Measurements from ENCODE around the gene PRAF2.
A peak's percentile ranks its signal among the peaks of the same experiment; 100 is the strongest.

Gene PRAF2

DNA sequence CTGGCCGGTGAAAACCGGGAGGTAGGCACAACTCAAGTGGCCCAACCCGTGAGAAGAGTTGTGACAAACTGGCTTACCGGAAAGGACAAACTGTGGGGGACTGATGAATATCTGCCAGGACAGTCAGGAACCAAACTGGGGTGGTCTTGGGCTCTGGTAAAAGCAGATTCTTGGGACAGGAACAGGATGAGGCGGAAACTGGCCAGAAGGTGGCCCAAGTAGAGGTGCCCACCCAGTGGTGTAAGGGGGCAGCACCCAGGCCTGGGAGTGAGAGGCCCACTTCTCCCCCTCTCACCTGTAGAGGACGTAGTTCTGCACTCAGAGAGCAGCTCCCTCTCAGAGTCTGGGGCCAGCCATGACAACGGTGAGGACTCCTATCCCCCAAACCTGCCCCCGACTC, 9.1 kb downstream of the PRAF2 start:
- Histone ChIP-seq H3K27ac (replicated peaks; ENCODE audit: low read length) (no peak overlapping the region), H3K4ac (ENCODE audit: low read length) (no peak overlapping the region), H4K8ac (ENCODE audit: low read depth, low read length) (no peak overlapping the region), H3K4me1 (ENCODE audit: control insufficient read depth in 2 of 2, insufficient read depth in 1 of 2, low read depth in 1 of 2, low read length in 2 of 2) (no peaks in the 10 kb centered on the region), H3K23ac (ENCODE audit: low read depth, low read length, poor library complexity) (peak overlapping the region; percentile 55), H2BK12ac (ENCODE audit: low read length) (no peak overlapping the region), H3K9ac (ENCODE audit: low read depth, low read length, poor library complexity) (no peak overlapping the region), H3K4me2 (ENCODE audit: insufficient read depth, low read length, poor library complexity, severe bottlenecking) (no peak overlapping the region), H2AK5ac (ENCODE audit: low read depth, low read length) (no peak overlapping the region), H2BK120ac (ENCODE audit: low read depth, low read length) (no peak overlapping the region), H3K27me3 (ENCODE audit: control insufficient read depth in 3 of 3, insufficient read depth in 3 of 3, low read depth in 1 of 3, low read length in 3 of 3) (no peaks in the 10 kb centered on the region), H3K9me3 (replicated peaks in 1 of 2; ENCODE audit: control insufficient read depth in 2 of 2, insufficient read depth in 1 of 2, low read depth in 1 of 2, low read length in 2 of 2) (no peaks in the 10 kb centered on the region), H3K18ac (ENCODE audit: low read length) (no peak overlapping the region), H3K79me1 (ENCODE audit: low read depth, low read length) (peaks cover 2% of the 10 kb centered on the region), H3K4me3 (ENCODE audit: low read length in 2 of 2) (no peak overlapping the region), H4K91ac (ENCODE audit: low read depth, low read length, poor library complexity) (no peak overlapping the region), H2AFZ (ENCODE audit: low read length) (no peak overlapping the region), H2BK5ac (ENCODE audit: low read length) (no peak overlapping the region), H3K14ac (ENCODE audit: low read length) (no peak overlapping the region), H2BK15ac (ENCODE audit: low read length) (no peak overlapping the region), H3K36me3 (replicated peaks in 1 of 2; ENCODE audit: control insufficient read depth in 2 of 2, insufficient read depth in 2 of 2, low read length in 2 of 2) (peaks cover 0 to 6% of the 10 kb centered on the region in 2 donors)
- DNase-seq (ENCODE audit: low spot score) = no peak
- no CpG with 5 or more reads among the region's 8 CpGs for WGBS, 2 donors (ENCODE audit: extremely low coverage in 2 of 2, insufficient read length in 2 of 2, insufficient replicate concordance in 1 of 2)

DNA sequence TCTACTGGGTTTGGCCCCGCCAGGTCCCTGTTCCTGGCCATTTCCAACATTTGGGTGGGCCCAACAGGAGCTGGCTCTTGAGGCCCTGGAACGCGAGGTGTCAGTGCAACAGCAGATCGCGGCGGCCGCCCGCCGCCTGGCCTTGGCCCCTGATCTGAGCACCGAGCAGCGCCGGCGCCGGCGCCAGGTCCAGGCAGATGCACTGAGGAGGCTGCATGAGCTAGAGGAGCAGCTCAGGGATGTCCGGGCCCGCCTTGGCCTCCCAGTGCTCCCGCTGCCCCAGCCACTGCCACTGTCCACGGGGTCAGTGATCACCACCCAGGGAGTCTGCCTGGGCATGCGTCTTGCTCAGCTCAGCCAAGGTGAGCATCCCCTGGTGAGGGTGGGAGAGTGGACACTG, 9.5 kb downstream of the PRAF2 start:
- H3K4me3 ChIP-seq (ENCODE audit: low read length in 2 of 2) = no peak overlapping the region
- H3K9me3 ChIP-seq (replicated peaks in 1 of 2; ENCODE audit: control insufficient read depth in 2 of 2, insufficient read depth in 1 of 2, low read depth in 1 of 2, low read length in 2 of 2) = no peaks in the 10 kb centered on the region
- H3K36me3 ChIP-seq (replicated peaks in 1 of 2; ENCODE audit: control insufficient read depth in 2 of 2, insufficient read depth in 2 of 2, low read length in 2 of 2) = peaks cover 0 to 6% of the 10 kb centered on the region in 2 donors
- H2BK120ac ChIP-seq (ENCODE audit: low read depth, low read length) = no peak overlapping the region
- no peak overlapping the region for H4K91ac ChIP-seq (ENCODE audit: low read depth, low read length, poor library complexity)
- H4K8ac ChIP-seq (ENCODE audit: low read depth, low read length) = no peak overlapping the region
- WGBS, 2 donors (ENCODE audit: extremely low coverage in 2 of 2, insufficient read length in 2 of 2, insufficient replicate concordance in 1 of 2) = no CpG with 5 or more reads among the region's 20 CpGs
- H2AFZ ChIP-seq (ENCODE audit: low read length) = no peak overlapping the region
- no peak for DNase-seq (ENCODE audit: low spot score)
- no peak overlapping the region for H3K4me2 ChIP-seq (ENCODE audit: insufficient read depth, low read length, poor library complexity, severe bottlenecking)
- H3K79me1 ChIP-seq (ENCODE audit: low read depth, low read length) = peaks cover 2% of the 10 kb centered on the region
- no peaks in the 10 kb centered on the region for H3K27me3 ChIP-seq (ENCODE audit: control insufficient read depth in 3 of 3, insufficient read depth in 3 of 3, low read depth in 1 of 3, low read length in 3 of 3)
- H2BK12ac ChIP-seq (ENCODE audit: low read length) = no peak overlapping the region
- H3K4ac ChIP-seq (ENCODE audit: low read length) = no peak overlapping the region
- no peak overlapping the region for H2BK15ac ChIP-seq (ENCODE audit: low read length)
- no peaks in the 10 kb centered on the region for H3K4me1 ChIP-seq (ENCODE audit: control insufficient read depth in 2 of 2, insufficient read depth in 1 of 2, low read depth in 1 of 2, low read length in 2 of 2)
- H3K18ac ChIP-seq (ENCODE audit: low read length) = no peak overlapping the region
- H2AK5ac ChIP-seq (ENCODE audit: low read depth, low read length) = no peak overlapping the region
- H3K9ac ChIP-seq (ENCODE audit: low read depth, low read length, poor library complexity) = no peak overlapping the region
- H3K14ac ChIP-seq (ENCODE audit: low read length) = no peak overlapping the region
- H3K27ac ChIP-seq (replicated peaks; ENCODE audit: low read length) = no peak overlapping the region
- H2BK5ac ChIP-seq (ENCODE audit: low read length) = peak overlapping the region; percentile 24
- H3K23ac ChIP-seq (ENCODE audit: low read depth, low read length, poor library complexity) = peak overlapping the region; percentile 55

DNA sequence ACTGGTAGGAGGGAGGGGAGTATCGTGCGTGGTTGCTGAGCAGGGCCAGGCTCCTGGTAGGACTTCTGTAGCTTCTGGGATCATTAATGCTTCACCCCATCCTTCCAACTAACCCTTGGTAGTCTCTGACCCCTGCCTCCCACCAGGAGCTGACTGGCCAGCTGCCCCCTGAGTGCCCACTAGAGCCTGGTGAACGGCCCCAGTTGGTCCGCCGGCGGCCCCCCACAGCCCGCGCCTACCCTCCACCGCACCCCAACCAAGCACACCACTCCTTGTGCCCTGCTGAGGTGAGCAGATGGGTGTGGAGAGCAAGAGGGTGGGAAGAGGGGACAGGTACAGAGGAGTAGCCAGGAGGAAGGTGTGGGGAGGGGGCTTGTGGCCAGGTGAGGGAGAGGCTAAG, 10.1 kb downstream of the PRAF2 start:
- Histone ChIP-seq H3K27me3 (ENCODE audit: control insufficient read depth in 3 of 3, insufficient read depth in 3 of 3, low read depth in 1 of 3, low read length in 3 of 3) (no peaks in the 10 kb centered on the region), H3K14ac (ENCODE audit: low read length) (no peak overlapping the region), H3K27ac (replicated peaks; ENCODE audit: low read length) (no peak overlapping the region), H3K4me3 (ENCODE audit: low read length in 2 of 2) (no peak overlapping the region), H3K9me3 (replicated peaks in 1 of 2; ENCODE audit: control insufficient read depth in 2 of 2, insufficient read depth in 1 of 2, low read depth in 1 of 2, low read length in 2 of 2) (no peaks in the 10 kb centered on the region), H3K9ac (ENCODE audit: low read depth, low read length, poor library complexity) (no peak overlapping the region), H2AFZ (ENCODE audit: low read length) (no peak overlapping the region), H4K91ac (ENCODE audit: low read depth, low read length, poor library complexity) (no peak overlapping the region), H3K79me1 (ENCODE audit: low read depth, low read length) (peaks cover 2% of the 10 kb centered on the region), H3K4ac (ENCODE audit: low read length) (no peak overlapping the region), H2AK5ac (ENCODE audit: low read depth, low read length) (no peak overlapping the region), H4K8ac (ENCODE audit: low read depth, low read length) (no peak overlapping the region), H3K23ac (ENCODE audit: low read depth, low read length, poor library complexity) (no peak overlapping the region), H2BK12ac (ENCODE audit: low read length) (no peak overlapping the region), H2BK5ac (ENCODE audit: low read length) (no peak overlapping the region), H3K18ac (ENCODE audit: low read length) (no peak overlapping the region), H3K4me1 (ENCODE audit: control insufficient read depth in 2 of 2, insufficient read depth in 1 of 2, low read depth in 1 of 2, low read length in 2 of 2) (no peaks in the 10 kb centered on the region), H3K36me3 (replicated peaks in 1 of 2; ENCODE audit: control insufficient read depth in 2 of 2, insufficient read depth in 2 of 2, low read length in 2 of 2) (peaks cover 0 to 6% of the 10 kb centered on the region in 2 donors), H2BK15ac (ENCODE audit: low read length) (no peak overlapping the region), H3K4me2 (ENCODE audit: insufficient read depth, low read length, poor library complexity, severe bottlenecking) (no peak overlapping the region), H2BK120ac (ENCODE audit: low read depth, low read length) (no peak overlapping the region)
- WGBS, 2 donors (ENCODE audit: extremely low coverage in 2 of 2, insufficient read length in 2 of 2, insufficient replicate concordance in 1 of 2) = no CpG with 5 or more reads among the region's 9 CpGs
- no peak for DNase-seq (ENCODE audit: low spot score)

DNA sequence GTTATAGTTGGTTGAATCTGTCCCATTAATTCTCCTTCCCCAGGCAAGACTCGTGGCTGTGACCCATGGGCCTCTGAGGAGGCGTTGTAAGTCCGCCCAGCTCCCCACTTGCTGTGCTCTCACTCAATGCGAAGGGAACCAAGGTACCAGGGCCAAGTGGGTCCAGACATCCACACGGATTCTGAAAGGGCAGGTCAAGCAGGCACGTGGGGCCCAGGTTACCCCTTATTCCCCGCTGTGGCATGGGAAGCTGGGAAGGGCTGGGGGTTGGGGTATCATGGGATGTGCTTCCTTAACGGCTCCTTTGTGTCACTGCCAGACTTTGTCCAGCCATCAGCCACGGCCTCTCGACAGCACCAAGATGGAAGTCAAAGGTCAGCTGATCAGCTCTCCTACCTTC, 11.9 kb downstream of the PRAF2 start:
- Histone ChIP-seq H2BK5ac (ENCODE audit: low read length) (no peak overlapping the region), H2BK12ac (ENCODE audit: low read length) (no peak overlapping the region), H3K27me3 (ENCODE audit: control insufficient read depth in 3 of 3, insufficient read depth in 3 of 3, low read depth in 1 of 3, low read length in 3 of 3) (no peaks in the 10 kb centered on the region), H3K27ac (replicated peaks; ENCODE audit: low read length) (no peak overlapping the region), H3K4me1 (ENCODE audit: control insufficient read depth in 2 of 2, insufficient read depth in 1 of 2, low read depth in 1 of 2, low read length in 2 of 2) (no peaks in the 10 kb centered on the region), H3K9me3 (replicated peaks in 1 of 2; ENCODE audit: control insufficient read depth in 2 of 2, insufficient read depth in 1 of 2, low read depth in 1 of 2, low read length in 2 of 2) (no peaks in the 10 kb centered on the region), H3K4me3 (ENCODE audit: low read length in 2 of 2) (no peak overlapping the region), H3K9ac (ENCODE audit: low read depth, low read length, poor library complexity) (no peak overlapping the region), H2AFZ (ENCODE audit: low read length) (no peak overlapping the region), H4K91ac (ENCODE audit: low read depth, low read length, poor library complexity) (no peak overlapping the region), H3K4me2 (ENCODE audit: insufficient read depth, low read length, poor library complexity, severe bottlenecking) (no peak overlapping the region), H3K36me3 (replicated peaks in 1 of 2; ENCODE audit: control insufficient read depth in 2 of 2, insufficient read depth in 2 of 2, low read length in 2 of 2) (peaks cover 0 to 6% of the 10 kb centered on the region in 2 donors), H4K8ac (ENCODE audit: low read depth, low read length) (no peak overlapping the region), H3K79me1 (ENCODE audit: low read depth, low read length) (peaks cover 2% of the 10 kb centered on the region), H3K14ac (ENCODE audit: low read length) (no peak overlapping the region), H2BK120ac (ENCODE audit: low read depth, low read length) (no peak overlapping the region), H2AK5ac (ENCODE audit: low read depth, low read length) (no peak overlapping the region), H3K18ac (ENCODE audit: low read length) (no peak overlapping the region), H3K4ac (ENCODE audit: low read length) (no peak overlapping the region), H3K23ac (ENCODE audit: low read depth, low read length, poor library complexity) (no peak overlapping the region), H2BK15ac (ENCODE audit: low read length) (no peak overlapping the region)
- no CpG with 5 or more reads among the region's 10 CpGs for WGBS, 2 donors (ENCODE audit: extremely low coverage in 2 of 2, insufficient read length in 2 of 2, insufficient replicate concordance in 1 of 2)
- DNase-seq (ENCODE audit: low spot score) = no peak
